Stimulated activated CD4-positive, alpha-beta T cell treated with anti-CD3 and anti-CD28 coated beads, Interleukin-1b, Interleukin-23, amount 100 ng/mL, for 48 hours (primary cell): ENCODE data around the gene TEP1.
A peak's percentile ranks its signal among the peaks of the same experiment; 100 is the strongest.
"Not testable (repeated sequence)": the region's sequence is repeated elsewhere in the genome, so short reads cannot be mapped to it uniquely, and the experiment has no call there.

Experiments
- DNase-seq: peaks from one replicate; pipeline ENCODE4 v3.0.0-alpha.2; 2020

TEP1 gene

GRCh38 chr14:20384886-20385285 is 28.4 kb downstream of the TEP1 start:
- no peak for DNase-seq

GRCh38 chr14:20384321-20384720 is 29.0 kb downstream of the TEP1 start:
- no peak for DNase-seq

GRCh38 chr14:20383636-20384035 is 29.7 kb downstream of the TEP1 start:
- no peak for DNase-seq

GRCh38 chr14:20383032-20383431 is 30.3 kb downstream of the TEP1 start:
- DNase-seq, result no peak

GRCh38 chr14:20382526-20382925 is 30.8 kb downstream of the TEP1 start:
- no peak for DNase-seq

GRCh38 chr14:20381341-20381740 is 32.0 kb downstream of the TEP1 start:
- no peak for DNase-seq

- DNase-seq, result no peak
Observed at GRCh38 chr14:20380681-20381080, 32.6 kb downstream of the TEP1 start.

GRCh38 chr14:20379743-20380142 is 33.6 kb downstream of the TEP1 start:
- DNase-seq, result no peak

GRCh38 chr14:20377171-20377570 is 36.1 kb downstream of the TEP1 start:
- DNase-seq, result no peak

- no peak for DNase-seq
Observed at GRCh38 chr14:20376071-20376588, 37.2 kb downstream of the TEP1 start.

GRCh38 chr14:20375471-20375870 is 37.8 kb downstream of the TEP1 start:
- no peak for DNase-seq

- no peak for DNase-seq
Observed at GRCh38 chr14:20372796-20373195, 40.5 kb downstream of the TEP1 start.

GRCh38 chr14:20365928-20366327 is 47.4 kb downstream of the TEP1 start:
- DNase-seq, result no peak

GRCh38 chr14:20358474-20358873 is 54.8 kb downstream of the TEP1 start:
- not testable (repeated sequence) for DNase-seq

GRCh38 chr14:20356422-20356821 is 56.9 kb downstream of the TEP1 start:
- DNase-seq, result no peak

- no peak for DNase-seq
Observed at GRCh38 chr14:20350860-20351259, 62.4 kb downstream of the TEP1 start.

- no peak for DNase-seq
Observed at GRCh38 chr14:20350282-20350681, 63.0 kb downstream of the TEP1 start.

GRCh38 chr14:20347747-20348146 is 65.6 kb downstream of the TEP1 start:
- DNase-seq, result no peak

- DNase-seq, result no peak
Observed at GRCh38 chr14:20346713-20347112, 66.6 kb downstream of the TEP1 start.

- DNase-seq, result no peak
Observed at GRCh38 chr14:20345366-20345765, 67.9 kb downstream of the TEP1 start.

- DNase-seq, result no peak
Observed at GRCh38 chr14:20343862-20344220, 69.5 kb downstream of the TEP1 start.

- peak; percentile 98 for DNase-seq
Observed at GRCh38 chr14:20343092-20343861, 70.0 kb downstream of the TEP1 start, which contains the start of gene PARP2. Gene PARP2 (plus strand): TSS chr14:20343635. CDS start chr14:20343642, 7 bp downstream.

GRCh38 chr14:20341646-20342045 is 71.7 kb downstream of the TEP1 start:
- no peak for DNase-seq

GRCh38 chr14:20341032-20341431 is 72.3 kb downstream of the TEP1 start:
- DNase-seq, result not testable (repeated sequence)

- DNase-seq, result no peak
Observed at GRCh38 chr14:20334017-20334416, 79.3 kb downstream of the TEP1 start.
